Trophoblast cell (in vitro differentiated cells and primary cell): Measurements from ENCODE around the gene ISLR.

Experiments
- DNase-seq, 2 donors: peaks; one replicate each; pipeline ENCODE4 v3.0.0-alpha.2; 2016
- H2AFZ ChIP-seq: 2 replicates; pipeline ENCODE4 v1.6.1; 2013; ENCODE audit warnings: low read length, moderate library complexity, mild to moderate bottlenecking; ENCODE audit not compliant: insufficient read depth, poor library complexity
- H2AK5ac ChIP-seq: 2 replicates; pipeline ENCODE4 v1.6.1; 2013; ENCODE audit warnings: mild to moderate bottlenecking, low read length
- H2BK120ac ChIP-seq: 2 replicates; pipeline ENCODE4 v1.6.1; 2013; ENCODE audit warnings: low read length, mild to moderate bottlenecking, moderate library complexity; ENCODE audit not compliant: insufficient read depth, poor library complexity
- H2BK12ac ChIP-seq: 2 replicates; pipeline ENCODE4 v1.6.1; 2013; ENCODE audit warnings: mild to moderate bottlenecking, low read length, moderate library complexity
- H2BK5ac ChIP-seq: 2 replicates; pipeline ENCODE4 v1.6.1; 2013; ENCODE audit warnings: low read length, low read depth, moderate library complexity, mild to moderate bottlenecking; ENCODE audit not compliant: poor library complexity
- H3K14ac ChIP-seq: 2 replicates; pipeline ENCODE4 v1.6.1; 2013; ENCODE audit warnings: mild to moderate bottlenecking, low read length
- H3K18ac ChIP-seq: 2 replicates; pipeline ENCODE4 v1.6.1; 2013; ENCODE audit warnings: mild to moderate bottlenecking, low read length
- H3K23ac ChIP-seq: 2 replicates; pipeline ENCODE4 v1.6.1; 2013; ENCODE audit warnings: low read length
- H3K27ac ChIP-seq: 2 replicates; pipeline ENCODE4 v1.5.1; 2013; ENCODE audit warnings: low read depth, mild to moderate bottlenecking, inconsistent platforms, low read length, moderate library complexity
- H3K27me3 ChIP-seq: 2 replicates; pipeline ENCODE4 v1.6.1; 2013; ENCODE audit warnings: inconsistent platforms, mild to moderate bottlenecking, low read length, moderate library complexity; ENCODE audit not compliant: insufficient read depth
- H3K36me3 ChIP-seq, 2 experiments: 1 replicate in 1 of 2; 2 replicates in 1 of 2; pipeline ENCODE4 v1.6.1; 2013; ENCODE audit warnings: low read length in 2 of 2, mild to moderate bottlenecking in 2 of 2, moderate library complexity in 1 of 2; ENCODE audit not compliant: insufficient read depth in 2 of 2, control insufficient read depth in 1 of 2
- H3K4ac ChIP-seq: 2 replicates; pipeline ENCODE4 v1.6.1; 2013; ENCODE audit warnings: low read depth, mild to moderate bottlenecking, low read length, moderate library complexity
- H3K4me1 ChIP-seq, 2 experiments: 1 replicate in 1 of 2; 2 replicates in 1 of 2; pipeline ENCODE4 v1.6.1; 2013; ENCODE audit warnings: low read length in 2 of 2, mild to moderate bottlenecking in 2 of 2, moderate library complexity in 1 of 2; ENCODE audit not compliant: insufficient read depth in 2 of 2, control insufficient read depth in 1 of 2
- H3K4me2 ChIP-seq: 2 replicates; pipeline ENCODE4 v1.6.1; 2013; ENCODE audit warnings: inconsistent platforms, mild to moderate bottlenecking, low read length, moderate library complexity
- H3K4me3 ChIP-seq: 2 replicates; pipeline ENCODE4 v1.5.1; 2013; ENCODE audit warnings: mild to moderate bottlenecking, low read depth, low read length, inconsistent platforms
- H3K79me1 ChIP-seq: one replicate; pipeline ENCODE4 v1.6.1; 2013; ENCODE audit warnings: low read length
- H3K79me2 ChIP-seq: 2 replicates; pipeline ENCODE4 v1.6.1; 2013; ENCODE audit warnings: low read length, mild to moderate bottlenecking; ENCODE audit not compliant: control insufficient read depth, insufficient read depth, poor library complexity
- H3K9ac ChIP-seq: 2 replicates; pipeline ENCODE4 v1.6.1; 2013; ENCODE audit warnings: mild to moderate bottlenecking, low read length
- H3K9me3 ChIP-seq: 2 replicates; pipeline ENCODE4 v1.6.1; 2013; ENCODE audit warnings: low read depth, mild to moderate bottlenecking, control low read depth, inconsistent platforms, low read length; ENCODE audit not compliant: insufficient read depth
- H4K12ac ChIP-seq: 2 replicates; pipeline ENCODE4 v1.6.1; 2013; ENCODE audit warnings: low read depth, mild to moderate bottlenecking, low read length, moderate library complexity
- H4K8ac ChIP-seq: 2 replicates; pipeline ENCODE4 v1.6.1; 2013; ENCODE audit warnings: low read depth, mild to moderate bottlenecking, low read length, moderate library complexity
- H4K91ac ChIP-seq: one replicate; pipeline ENCODE4 v1.6.1; 2013; ENCODE audit warnings: low read depth, mild to moderate bottlenecking, low read length, moderate library complexity
- WGBS: extraction: QIAGEN DNeasy Blood & Tissue Kit; methylation state at CpG from one replicate; pipeline ENCODE4 v1.1.7; 2013; ENCODE audit warnings: missing lambda C conversion rate; ENCODE audit not compliant: insufficient read length, insufficient coverage; ENCODE audit errors: extremely low coverage; 5-methylcytosine and 5-hydroxymethylcytosine counted together

The ISLR gene

DNA sequence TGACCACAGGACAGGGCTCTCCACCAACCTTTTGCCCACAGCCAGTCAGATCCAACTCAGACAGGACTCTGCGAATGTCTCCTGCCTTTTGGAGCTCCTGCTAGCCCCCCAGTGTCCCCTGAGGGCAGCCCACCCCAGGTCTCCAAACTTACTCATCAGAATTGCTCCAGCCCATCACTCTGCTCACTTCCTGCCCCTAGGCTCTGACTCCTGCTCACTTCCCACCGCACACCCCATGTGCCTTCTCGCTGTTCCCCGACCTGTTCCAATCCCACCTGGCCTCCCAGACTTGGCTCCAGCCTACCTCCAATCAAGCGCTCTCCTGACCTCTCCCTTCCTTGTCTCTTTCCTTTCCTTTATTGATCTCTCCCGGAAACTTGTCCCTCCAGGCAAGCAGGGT lies 35.0 kb downstream of the ISLR start:
- Histone ChIP-seq H3K36me3 (no peaks in the 10 kb centered on the region), H2AK5ac (no peak overlapping the region), H3K4ac (no peak overlapping the region), H3K27ac (no peak overlapping the region), H3K27me3 (no peaks in the 10 kb centered on the region), H3K4me2 (no peak overlapping the region), H3K18ac (no peak overlapping the region), H4K12ac (no peak overlapping the region), H2BK120ac (no peak overlapping the region), H3K9ac (no peak overlapping the region), H3K14ac (no peak overlapping the region), H3K79me2 (no peaks in the 10 kb centered on the region), H3K4me3 (no peak overlapping the region), H2BK12ac (no peak overlapping the region), H2BK5ac (no peak overlapping the region), H3K79me1 (no peaks in the 10 kb centered on the region), H3K23ac (no peak overlapping the region), H2AFZ (no peak overlapping the region), H4K8ac (no peak overlapping the region), H4K91ac (no peak overlapping the region), H3K4me1 (peaks cover 16 to 18% of the 10 kb centered on the region in 2 experiments), H3K9me3 (peaks cover 3% of the 10 kb centered on the region)
- DNase-seq: no peak
- WGBS: no CpG with 5 or more reads among the region's 6 CpGs

DNA sequence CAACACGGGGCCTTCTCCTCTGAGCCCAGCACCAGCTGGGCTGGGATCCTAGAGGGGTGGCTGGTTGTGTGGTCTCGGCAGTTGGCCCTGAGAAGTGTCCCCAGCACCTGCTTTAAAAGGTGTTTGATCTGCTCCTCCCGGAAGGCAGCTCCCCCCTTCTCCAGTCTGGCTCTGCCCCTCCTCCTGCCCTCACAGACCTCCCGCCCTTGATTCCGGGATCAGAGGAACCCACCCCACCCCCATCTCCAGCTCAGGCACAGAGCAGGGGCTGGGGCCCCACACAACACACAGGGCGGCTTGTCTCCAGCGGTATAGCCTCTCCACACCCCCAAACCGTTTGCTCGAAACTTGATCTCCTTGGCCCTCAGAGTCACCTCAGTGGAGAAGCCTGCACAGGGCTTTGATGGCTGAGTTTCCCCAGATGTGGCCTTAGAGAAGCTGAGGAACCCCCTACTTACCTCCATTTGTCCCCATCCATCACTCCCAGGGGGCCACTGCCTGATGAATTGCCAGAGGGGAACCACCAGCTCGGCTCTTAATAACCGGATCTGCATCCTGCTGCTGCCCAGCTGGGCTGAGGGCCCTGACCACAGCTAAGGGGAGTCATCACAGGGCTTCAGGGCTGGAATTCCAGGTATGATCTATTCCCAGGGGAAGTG lies 35.5 kb downstream of the ISLR start:
- Histone ChIP-seq H3K4me1 (peaks cover 12 to 18% of the 10 kb centered on the region in 2 experiments), H3K9me3 (peaks cover 3% of the 10 kb centered on the region), H2BK120ac (no peak overlapping the region), H3K23ac (no peak overlapping the region), H4K8ac (no peak overlapping the region), H3K9ac (no peak overlapping the region), H3K27ac (no peak overlapping the region), H2BK12ac (no peak overlapping the region), H3K79me2 (no peaks in the 10 kb centered on the region), H4K91ac (no peak overlapping the region), H3K79me1 (no peaks in the 10 kb centered on the region), H3K27me3 (no peaks in the 10 kb centered on the region), H4K12ac (no peak overlapping the region), H3K4ac (no peak overlapping the region), H2AK5ac (no peak overlapping the region), H3K4me2 (peak overlapping the region; percentile 30), H3K14ac (no peak overlapping the region), H2BK5ac (no peak overlapping the region), H3K18ac (no peak overlapping the region), H3K36me3 (no peaks in the 10 kb centered on the region), H3K4me3 (no peak overlapping the region), H2AFZ (no peak overlapping the region)
- DNase-seq: no peak
- WGBS: no CpG with 5 or more reads among the region's 11 CpGs

- no peak overlapping the region for H3K27ac ChIP-seq
- H3K4me2 ChIP-seq: no peak overlapping the region
- H2BK5ac ChIP-seq: no peak overlapping the region
- H3K4ac ChIP-seq: no peak overlapping the region
- no peak overlapping the region for H2AK5ac ChIP-seq
- H4K12ac ChIP-seq: no peak overlapping the region
- no peak overlapping the region for H3K4me3 ChIP-seq
- no peak overlapping the region for H3K23ac ChIP-seq
- no peak overlapping the region for H4K91ac ChIP-seq
- H3K79me1 ChIP-seq: no peaks in the 10 kb centered on the region
- H2BK12ac ChIP-seq: no peak overlapping the region
- no peaks in the 10 kb centered on the region for H3K27me3 ChIP-seq
- no peak overlapping the region for H2BK120ac ChIP-seq
- H3K36me3 ChIP-seq: no peaks in the 10 kb centered on the region
- no peak for DNase-seq
- H3K79me2 ChIP-seq: no peaks in the 10 kb centered on the region
- peaks cover 3% of the 10 kb centered on the region for H3K9me3 ChIP-seq
- no peak overlapping the region for H3K14ac ChIP-seq
- peaks cover 12 to 18% of the 10 kb centered on the region in 2 experiments for H3K4me1 ChIP-seq
- no peak overlapping the region for H3K18ac ChIP-seq
- no peak overlapping the region for H2AFZ ChIP-seq
- no CpG with 5 or more reads among the region's 5 CpGs for WGBS
- no peak overlapping the region for H3K9ac ChIP-seq
- no peak overlapping the region for H4K8ac ChIP-seq
Observed at GRCh38 chr15:74209560-74209958, 36.0 kb downstream of the ISLR start.

DNA sequence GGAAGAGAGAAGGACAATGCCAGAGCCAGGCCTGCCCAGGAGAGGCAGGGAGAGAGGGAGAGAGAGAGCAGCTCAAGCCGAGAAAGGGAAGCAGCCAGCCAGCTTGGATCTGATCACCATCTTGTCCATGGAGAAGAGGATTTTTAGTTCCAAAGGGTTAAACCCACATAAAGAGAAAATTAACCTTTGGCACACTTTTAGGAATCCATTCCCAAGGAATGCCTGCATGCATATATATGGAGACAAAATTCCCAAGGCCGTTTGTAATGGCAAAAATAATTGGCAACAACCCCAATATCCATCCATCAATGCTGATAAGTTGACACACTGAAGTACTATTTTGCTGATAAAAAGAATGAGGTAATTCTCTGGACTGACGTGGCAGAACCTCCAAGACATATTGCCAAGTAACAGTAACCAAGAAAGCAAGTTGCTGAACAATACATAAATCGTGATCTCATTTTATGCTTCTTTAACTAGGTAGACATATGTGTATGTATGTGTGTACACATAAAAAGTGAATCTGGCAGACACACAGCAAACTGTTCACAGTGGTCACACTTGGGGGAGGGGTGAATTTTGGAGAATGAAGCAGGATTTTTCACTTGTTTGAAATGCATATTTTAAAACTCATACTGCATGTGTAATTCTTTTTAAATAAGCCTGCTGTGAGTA lies 36.6 kb downstream of the ISLR start:
- no CpG with 5 or more reads among the region's 4 CpGs for WGBS

More for the DNA sequence above, 36.6 kb downstream of the ISLR start:
- H2BK12ac ChIP-seq: no peak overlapping the region
- peaks cover 3% of the 10 kb centered on the region for H3K9me3 ChIP-seq
- no peak overlapping the region for H2BK5ac ChIP-seq
- H3K14ac ChIP-seq: no peak overlapping the region
- H4K91ac ChIP-seq: no peak overlapping the region
- peaks cover 12 to 18% of the 10 kb centered on the region in 2 experiments for H3K4me1 ChIP-seq
- H3K9ac ChIP-seq: no peak overlapping the region
- no peak overlapping the region for H3K27ac ChIP-seq
- H3K4ac ChIP-seq: no peak overlapping the region
- no peak overlapping the region for H2AFZ ChIP-seq
- no peaks in the 10 kb centered on the region for H3K79me1 ChIP-seq
- H4K8ac ChIP-seq: no peak overlapping the region
- peak in 1 of 2 donors; percentile 48 for DNase-seq
- no peaks in the 10 kb centered on the region for H3K27me3 ChIP-seq
- no peaks in the 10 kb centered on the region for H3K36me3 ChIP-seq
- no peak overlapping the region for H3K23ac ChIP-seq
- H3K4me3 ChIP-seq: no peak overlapping the region
- H2AK5ac ChIP-seq: no peak overlapping the region
- H4K12ac ChIP-seq: no peak overlapping the region
- no peak overlapping the region for H3K4me2 ChIP-seq
- H3K18ac ChIP-seq: no peak overlapping the region
- H3K79me2 ChIP-seq: no peaks in the 10 kb centered on the region
- no peak overlapping the region for H2BK120ac ChIP-seq
